HCT116 (cell line): Measurements from ENCODE around the gene ZDHHC14.

Experiments
- CTCF ChIP-seq, 3 experiments: fragments of 200-600 bp in 1 of 3; sonication (generic) in 1 of 3; IDR thresholded peaks in 2 of 3; conservative IDR thresholded peaks in 1 of 3; 2 replicates each; pipeline ENCODE4 v1.5.1; 2012 to 2017; ENCODE audit warnings: low read depth in 2 of 3, low read length in 2 of 3, antibody characterized with exemption in 1 of 3, borderline replicate concordance in 1 of 3, control low read depth in 1 of 3, mild to moderate bottlenecking in 1 of 3, mixed read lengths in 1 of 3, mixed run types in 1 of 3, moderate library complexity in 1 of 3; ENCODE audit not compliant: insufficient read depth in 1 of 3
- EZH2phosphoT487 ChIP-seq: fragments of 200-600 bp; IDR thresholded peaks from 2 replicates; pipeline ENCODE4 v1.6.1; 2018; ENCODE audit warnings: antibody characterized with exemption, borderline replicate concordance
- POLR2A ChIP-seq: IDR thresholded peaks from 2 replicates; pipeline ENCODE4 v1.7.0; 2011; ENCODE audit warnings: borderline replicate concordance; ENCODE audit not compliant: insufficient read depth, insufficient read length; ENCODE audit errors: extremely low read depth
- REST ChIP-seq: IDR thresholded peaks from 2 replicates; pipeline ENCODE4 v1.6.1; 2012; ENCODE audit warnings: low read depth
- YY1 ChIP-seq: IDR thresholded peaks from 2 replicates; pipeline ENCODE4 v1.6.1; 2011; ENCODE audit warnings: low read length, low read depth, moderate library complexity, mild to moderate bottlenecking; ENCODE audit not compliant: insufficient replicate concordance; ENCODE audit errors: extremely low read depth
- ZBTB33 ChIP-seq: IDR thresholded peaks from 2 replicates; pipeline ENCODE4 v1.6.1; 2011; ENCODE audit warnings: mild to moderate bottlenecking, low read length, moderate library complexity; ENCODE audit not compliant: insufficient replicate concordance; ENCODE audit errors: extremely low read depth

- TF ChIP-seq CTCF (IDR thresholded peaks at IDR 0.05 in 2 of 3, conservative IDR thresholded peaks at IDR 0.05 in 1 of 3; ENCODE audit: borderline replicate concordance in 1 of 3, insufficient read depth in 1 of 3, low read depth in 2 of 3, low read length in 2 of 3) (no peak), POLR2A (no peak), ZBTB33 (no peak), YY1 (no peak), EZH2phosphoT487 (no peak), REST (no peak)
Measured at GRCh38 chr6:157370755-157371154, 10.2 kb upstream of the ZDHHC14 start.
